ENCODE data around the gene GADD45A.

- TF ChIP-seq, protein P1, sequence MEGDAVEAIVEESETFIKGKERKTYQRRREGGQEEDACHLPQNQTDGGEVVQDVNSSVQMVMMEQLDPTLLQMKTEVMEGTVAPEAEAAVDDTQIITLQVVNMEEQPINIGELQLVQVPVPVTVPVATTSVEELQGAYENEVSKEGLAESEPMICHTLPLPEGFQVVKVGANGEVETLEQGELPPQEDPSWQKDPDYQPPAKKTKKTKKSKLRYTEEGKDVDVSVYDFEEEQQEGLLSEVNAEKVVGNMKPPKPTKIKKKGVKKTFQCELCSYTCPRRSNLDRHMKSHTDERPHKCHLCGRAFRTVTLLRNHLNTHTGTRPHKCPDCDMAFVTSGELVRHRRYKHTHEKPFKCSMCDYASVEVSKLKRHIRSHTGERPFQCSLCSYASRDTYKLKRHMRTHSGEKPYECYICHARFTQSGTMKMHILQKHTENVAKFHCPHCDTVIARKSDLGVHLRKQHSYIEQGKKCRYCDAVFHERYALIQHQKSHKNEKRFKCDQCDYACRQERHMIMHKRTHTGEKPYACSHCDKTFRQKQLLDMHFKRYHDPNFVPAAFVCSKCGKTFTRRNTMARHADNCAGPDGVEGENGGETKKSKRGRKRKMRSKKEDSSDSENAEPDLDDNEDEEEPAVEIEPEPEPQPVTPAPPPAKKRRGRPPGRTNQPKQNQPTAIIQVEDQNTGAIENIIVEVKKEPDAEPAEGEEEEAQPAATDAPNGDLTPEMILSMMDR (IDR thresholded peaks at IDR 0.05), result no peak
- TF ChIP-seq EZH2 (IDR thresholded peaks at IDR 0.05), result no peak
Measured at GRCh38 chr1:67719329-67720196, 34.6 kb downstream of the GADD45A start.
